ENCODE measurements around the gene CC2D2A. TPM values are rescaled to one million over a fixed set of nuclear protein-coding genes. Genes with fewer than 3 reads are reported as not detected.

Gene CC2D2A
- 12.2 and 14.2 TPM in 2 replicates for total RNA-seq (2014; rRNA removed; shearing (Covaris generic))
- 9.4 and 10.8 TPM in 2 replicates for polyA plus RNA-seq (2014; cell fraction: nucleus; rRNA removed)

DNA sequence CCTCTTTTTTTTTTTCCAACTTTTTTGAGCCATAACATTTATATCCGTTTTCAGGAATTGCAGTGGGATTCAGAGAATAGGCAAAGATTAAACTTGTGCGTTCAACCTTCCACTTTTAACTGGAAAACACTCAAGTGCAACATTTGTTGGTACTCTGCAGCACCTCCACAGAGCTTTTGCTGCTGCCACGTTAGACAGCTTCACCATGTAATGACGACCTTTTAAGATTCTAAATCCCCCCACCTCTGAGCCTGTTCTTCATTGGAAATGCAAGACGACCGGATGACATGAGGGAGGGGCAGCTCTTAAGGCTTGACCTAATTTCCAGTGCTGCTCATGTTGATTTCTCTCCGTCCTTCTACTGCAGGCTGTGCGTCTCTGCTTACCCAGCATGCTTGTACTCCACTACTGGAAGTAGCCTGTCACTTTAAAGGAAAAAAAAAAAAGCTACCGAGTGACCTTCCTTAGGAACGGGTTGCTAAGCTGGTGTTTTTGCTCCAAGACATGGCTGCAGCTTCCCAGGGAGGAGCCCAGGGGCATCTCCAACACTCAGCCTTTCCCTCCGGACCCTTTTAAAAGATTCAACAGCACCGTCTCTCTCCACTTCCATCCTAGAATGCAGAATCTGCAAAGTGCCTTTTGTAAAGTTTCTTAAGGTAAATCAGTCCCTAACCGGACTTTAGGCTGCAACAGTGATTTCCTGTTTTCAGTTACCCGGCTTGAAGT is at the start of gene CC2D2A:
Gene CC2D2A, plus strand, starts transcription at position 481 of the 726 bp plus-strand sequence. CDS start 6,051 bp downstream, outside the sequence.
- DNase-seq (ENCODE audit: extremely low read depth, low read depth), result no peak

DNA sequence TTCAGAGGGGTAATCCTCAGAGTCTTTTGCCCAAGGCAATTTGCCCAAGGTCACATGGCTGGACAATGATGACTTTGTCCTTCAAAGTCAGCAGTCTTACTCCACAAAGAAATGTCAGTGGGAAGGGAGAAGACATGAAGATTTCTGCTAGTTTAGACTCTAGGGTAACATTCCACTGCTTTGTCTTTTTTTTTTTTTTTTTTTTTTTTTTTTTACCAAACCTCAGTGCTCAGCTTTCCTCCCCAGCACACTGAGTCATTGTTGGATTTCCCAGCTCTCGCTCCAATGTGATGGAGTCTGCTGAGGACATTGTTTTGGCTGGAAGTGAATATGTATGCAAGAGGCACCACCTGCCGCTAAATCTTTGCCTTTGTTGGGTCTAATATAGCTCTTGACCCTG is 49.0 kb upstream of the CC2D2A start:
- no peak for DNase-seq (ENCODE audit: extremely low read depth, low read depth)

DNA sequence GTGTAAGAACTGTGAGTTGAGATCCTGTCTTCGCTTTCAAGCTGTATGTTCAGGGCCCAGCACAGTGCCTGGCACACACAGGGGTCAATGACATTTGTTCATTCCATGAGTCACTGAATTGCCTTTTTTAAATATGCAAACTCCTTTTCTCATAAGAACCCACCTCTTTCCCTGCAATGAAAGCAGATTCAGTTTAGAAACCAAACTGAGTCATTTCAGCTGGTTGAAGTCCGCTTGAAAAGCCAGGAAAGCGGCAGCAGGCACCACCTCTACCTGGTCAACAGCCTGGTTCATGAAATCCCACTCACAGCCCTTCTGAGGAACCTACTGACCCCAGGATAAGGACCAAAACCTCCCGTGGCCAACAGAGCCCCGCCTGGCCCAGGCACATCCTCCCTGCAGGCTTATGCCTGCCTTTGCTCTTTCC is 46.4 kb upstream of the CC2D2A start:
- DNase-seq (ENCODE audit: extremely low read depth, low read depth), result no peak

DNA sequence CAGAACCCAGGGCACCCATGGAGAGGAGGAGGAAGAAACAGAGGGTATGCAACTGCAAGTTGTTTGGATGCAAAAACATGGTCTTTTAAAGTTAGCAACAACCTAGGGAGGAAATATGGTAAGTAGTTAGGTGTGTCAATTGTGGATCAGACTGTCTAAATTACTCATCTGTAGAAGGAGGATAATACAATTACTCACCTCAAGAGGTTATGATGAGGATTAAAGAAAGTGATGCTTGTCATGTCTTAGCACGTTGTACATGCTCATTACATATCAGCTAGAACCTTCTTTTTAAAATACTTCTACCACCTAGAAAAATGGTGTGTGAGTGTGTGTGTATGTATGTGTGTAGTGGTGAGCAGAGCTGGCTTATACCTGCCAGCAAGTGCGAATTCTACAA is 44.2 kb upstream of the CC2D2A start:
- no peak for DNase-seq (ENCODE audit: extremely low read depth, low read depth)

DNA sequence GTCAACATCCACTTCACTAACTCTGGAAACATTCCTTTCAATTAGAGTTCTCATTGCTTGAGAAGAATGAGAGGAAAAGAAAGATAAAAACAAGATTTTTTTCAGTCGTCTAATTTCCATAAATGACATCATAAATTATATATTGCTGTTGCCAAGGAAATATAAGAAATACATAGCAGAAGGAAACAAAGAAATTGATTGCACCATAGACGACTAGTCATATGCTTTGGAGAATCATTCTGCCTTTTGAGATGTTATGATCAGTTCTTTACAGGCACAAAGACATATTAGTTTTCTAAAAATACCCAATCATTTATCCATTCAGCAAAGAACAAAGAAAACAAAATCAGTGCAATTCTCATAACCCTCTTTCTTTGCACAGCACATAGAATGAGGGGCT is 42.5 kb upstream of the CC2D2A start:
- no peak for DNase-seq (ENCODE audit: extremely low read depth, low read depth)

DNA sequence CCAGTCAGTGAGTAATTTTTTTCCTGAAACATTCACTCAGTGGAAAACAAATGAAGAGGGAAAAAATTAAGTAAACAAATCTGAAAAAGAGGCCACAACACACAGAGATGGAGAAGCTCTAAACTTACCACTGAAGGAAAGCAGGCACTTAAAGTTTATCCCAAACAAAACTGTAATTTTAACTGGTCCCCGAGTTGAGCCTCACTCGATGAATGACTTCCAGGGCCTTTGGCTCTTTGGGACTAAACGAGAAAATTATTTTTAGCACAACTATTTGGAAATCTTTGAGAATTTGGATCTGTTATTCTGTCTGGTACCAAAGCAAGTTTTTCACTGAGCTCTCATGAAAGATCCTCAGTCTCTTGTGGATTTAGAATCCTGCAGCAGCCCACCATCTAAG is 42.0 kb upstream of the CC2D2A start, which contains the start of gene C1QTNF7:
Gene C1QTNF7, plus strand, starts transcription at position 333 of the 400 bp plus-strand sequence. CDS start 7,711 bp downstream, outside the sequence.
- DNase-seq (ENCODE audit: extremely low read depth, low read depth), result no peak

DNA sequence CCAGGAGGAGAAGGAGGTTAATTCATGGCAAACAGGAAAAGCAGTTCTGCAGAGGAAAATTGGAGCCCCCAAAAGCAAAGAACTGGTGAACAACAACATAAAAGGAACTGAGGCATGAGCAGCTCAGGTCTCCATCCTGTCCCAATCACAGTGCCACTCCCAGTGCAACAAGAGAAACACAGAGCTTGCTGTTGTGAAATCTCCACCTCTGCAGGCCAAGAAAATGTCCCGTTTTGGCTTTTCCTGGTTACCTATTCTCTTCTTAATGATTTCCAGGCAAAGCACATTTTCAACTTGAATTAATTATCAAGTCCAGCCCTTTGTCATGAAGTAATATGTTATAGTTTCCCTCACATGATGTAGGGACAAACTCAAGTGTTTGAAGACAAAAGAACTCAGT is 41.1 kb upstream of the CC2D2A start:
- no peak for DNase-seq (ENCODE audit: extremely low read depth, low read depth)

DNA sequence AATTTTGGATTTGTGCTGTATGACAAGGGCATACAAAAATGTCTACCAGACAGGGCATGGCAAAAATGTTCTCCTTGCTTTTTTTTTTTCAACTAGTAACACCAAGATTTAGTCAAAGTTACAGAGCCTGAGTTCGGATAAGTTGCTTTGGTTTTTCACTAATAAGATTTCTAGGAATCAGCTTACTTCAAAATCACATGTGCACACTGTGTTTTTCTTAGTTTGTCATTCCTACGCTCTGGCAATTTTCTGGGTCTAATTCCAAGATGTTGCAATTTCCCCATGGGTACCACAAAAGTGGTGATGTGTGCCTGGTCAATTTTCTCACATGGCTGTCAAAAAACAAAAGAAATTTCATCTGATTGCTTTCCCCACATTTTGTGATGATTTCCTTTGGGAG is 35.6 kb upstream of the CC2D2A start:
- no peak for DNase-seq (ENCODE audit: extremely low read depth, low read depth)

DNA sequence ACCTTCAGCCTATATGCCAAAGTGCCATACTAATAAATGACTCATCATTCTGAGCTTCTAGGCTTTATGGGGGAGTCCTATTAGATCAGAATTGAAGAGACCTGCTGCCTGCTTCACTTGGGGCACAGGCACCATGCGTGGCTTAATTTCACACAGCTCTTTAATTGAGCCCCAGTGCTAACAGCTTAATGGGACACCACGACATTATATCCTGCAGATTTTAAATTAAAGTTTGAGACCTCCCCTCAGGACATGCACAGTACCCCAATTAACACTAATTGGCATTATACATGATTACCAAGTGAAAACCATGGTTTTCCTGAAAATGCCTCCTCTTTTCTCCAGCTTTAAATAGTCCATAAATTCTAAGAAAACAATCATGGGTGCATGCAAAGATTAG is 35.0 kb upstream of the CC2D2A start:
- no peak for DNase-seq (ENCODE audit: extremely low read depth, low read depth)

DNA sequence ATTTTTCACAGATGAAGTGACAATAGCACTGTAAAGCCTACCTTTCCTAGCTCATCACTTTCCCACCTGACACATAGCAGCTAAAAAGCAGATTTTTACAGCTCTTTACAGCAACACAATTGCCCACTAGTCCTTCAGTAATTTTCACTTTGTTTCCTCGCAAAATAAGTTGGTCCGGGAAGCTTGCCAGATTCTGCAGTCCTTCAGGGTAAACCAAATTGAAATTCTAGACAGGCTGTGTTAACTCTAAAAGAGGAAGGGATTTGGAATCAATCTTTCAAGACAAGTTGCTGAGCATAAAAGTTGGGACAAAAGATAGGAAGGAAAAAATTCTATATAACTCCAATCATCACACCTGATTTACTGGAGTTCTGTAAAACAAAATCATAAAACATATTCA is 33.2 kb upstream of the CC2D2A start:
- DNase-seq (ENCODE audit: extremely low read depth, low read depth), result no peak

DNA sequence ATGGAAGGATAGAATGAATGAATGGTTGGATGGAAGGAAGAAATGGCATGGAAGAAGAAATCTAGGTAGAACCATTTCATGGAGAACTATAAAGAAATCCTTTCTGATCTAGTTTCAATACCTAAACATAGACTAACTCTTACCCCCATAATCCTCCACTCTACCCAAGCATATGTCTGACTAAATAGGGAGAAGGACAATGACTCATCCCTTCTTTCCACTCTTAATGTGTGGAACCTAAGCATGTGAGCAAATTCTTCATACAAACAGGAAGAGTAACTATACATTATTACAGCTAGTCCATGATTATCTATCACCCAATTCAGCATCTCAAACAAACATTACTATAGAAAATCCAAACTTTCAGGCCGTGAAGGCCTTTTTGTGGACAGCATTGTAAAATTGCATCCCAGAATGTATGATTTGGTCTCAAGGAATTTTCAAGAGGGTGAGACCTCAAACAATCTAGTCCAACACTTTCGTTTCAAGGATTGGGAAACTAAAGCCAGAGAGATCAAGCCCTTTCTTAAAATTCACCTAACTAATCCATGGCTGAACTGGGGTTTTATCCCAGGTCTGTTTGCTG is 30.6 kb upstream of the CC2D2A start:
- no peak for DNase-seq (ENCODE audit: extremely low read depth, low read depth)

DNA sequence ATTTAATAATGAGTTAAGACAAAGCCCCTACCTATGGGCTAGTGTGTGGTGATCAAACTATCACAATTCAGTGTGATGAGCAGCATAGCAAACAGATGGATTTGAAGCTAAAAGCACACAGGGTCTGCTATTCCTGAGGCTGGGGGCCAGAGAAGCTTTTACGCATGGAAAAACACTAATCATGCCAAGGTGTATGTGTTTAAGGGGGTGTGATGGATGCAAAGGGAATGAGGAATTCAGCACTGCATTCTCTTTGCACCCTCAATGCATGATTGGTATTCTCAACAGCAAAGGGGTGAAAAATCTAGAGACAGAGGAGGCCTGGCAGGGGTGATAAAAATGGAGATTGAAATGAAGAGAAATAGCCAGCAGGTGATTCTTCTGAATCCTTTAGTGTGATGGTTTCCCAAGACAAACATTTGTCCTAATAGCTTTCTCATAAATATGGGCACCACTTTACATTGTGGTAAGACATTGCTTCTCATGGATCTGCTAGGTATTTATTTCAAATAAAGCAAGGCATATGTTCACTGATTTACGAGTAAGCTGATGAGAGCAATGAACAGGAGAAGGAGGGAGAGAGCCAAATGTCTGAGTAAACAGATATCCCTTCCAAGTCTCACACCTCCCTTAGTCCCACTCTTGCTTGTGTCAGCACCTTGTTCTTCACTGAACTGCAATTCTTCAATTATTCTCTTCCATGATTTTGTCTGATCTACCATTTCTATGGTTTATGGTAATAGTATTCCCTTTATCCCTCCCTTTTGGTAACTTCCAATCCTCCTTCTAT is 26.1 kb upstream of the CC2D2A start:
- no peak for DNase-seq (ENCODE audit: extremely low read depth, low read depth)

DNA sequence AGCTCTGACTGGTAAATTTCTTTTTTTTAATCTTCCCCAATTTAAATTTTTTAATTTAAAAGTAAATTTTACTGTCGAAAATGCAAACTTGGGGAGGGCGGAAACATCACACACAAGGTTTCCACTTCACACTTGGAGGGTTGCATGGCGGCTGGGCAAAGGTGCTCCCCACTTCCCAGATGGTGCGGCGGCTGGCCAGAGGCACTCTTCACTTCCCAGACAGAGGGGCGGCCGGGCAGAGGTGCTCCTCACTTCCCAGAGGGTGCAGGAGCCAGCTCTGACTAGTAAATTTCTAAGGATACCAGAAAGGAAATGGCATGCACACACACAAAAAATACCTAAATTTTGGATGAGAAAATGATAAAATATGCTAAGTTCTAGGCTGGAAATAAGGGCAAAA is 25.4 kb upstream of the CC2D2A start:
- no peak for DNase-seq (ENCODE audit: extremely low read depth, low read depth)

DNA sequence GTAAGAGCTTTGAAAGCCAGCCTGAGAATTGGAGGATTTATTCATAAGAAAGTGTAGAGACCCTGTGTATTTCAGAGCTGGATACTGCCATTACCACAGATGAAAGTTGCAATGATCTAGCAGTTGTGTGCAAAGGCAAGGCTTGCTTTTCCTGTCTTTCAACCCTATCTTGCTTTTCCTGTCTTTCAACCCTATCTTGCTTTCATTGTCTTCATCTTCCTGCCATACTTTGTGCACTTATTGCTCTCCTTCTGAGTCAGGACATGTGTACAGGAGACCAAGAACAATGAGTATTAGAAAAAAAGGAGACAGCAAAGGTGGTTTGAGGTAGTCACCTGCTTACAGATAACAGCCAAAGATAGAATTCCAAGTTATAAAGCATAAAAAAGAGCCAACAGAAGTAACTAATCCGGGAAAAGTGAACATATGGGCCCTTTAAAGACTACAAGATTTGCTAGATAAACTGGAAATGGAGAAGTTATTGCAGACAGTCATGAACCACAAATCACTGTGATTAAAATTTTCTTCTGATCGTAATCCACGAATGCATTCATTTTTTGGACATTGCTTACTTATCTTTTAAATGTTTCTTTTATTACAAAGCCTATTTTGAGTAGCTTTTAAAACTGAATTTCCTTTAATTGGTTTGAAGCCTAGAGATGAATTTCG is 24.7 kb upstream of the CC2D2A start:
- DNase-seq (ENCODE audit: extremely low read depth, low read depth), result no peak

DNA sequence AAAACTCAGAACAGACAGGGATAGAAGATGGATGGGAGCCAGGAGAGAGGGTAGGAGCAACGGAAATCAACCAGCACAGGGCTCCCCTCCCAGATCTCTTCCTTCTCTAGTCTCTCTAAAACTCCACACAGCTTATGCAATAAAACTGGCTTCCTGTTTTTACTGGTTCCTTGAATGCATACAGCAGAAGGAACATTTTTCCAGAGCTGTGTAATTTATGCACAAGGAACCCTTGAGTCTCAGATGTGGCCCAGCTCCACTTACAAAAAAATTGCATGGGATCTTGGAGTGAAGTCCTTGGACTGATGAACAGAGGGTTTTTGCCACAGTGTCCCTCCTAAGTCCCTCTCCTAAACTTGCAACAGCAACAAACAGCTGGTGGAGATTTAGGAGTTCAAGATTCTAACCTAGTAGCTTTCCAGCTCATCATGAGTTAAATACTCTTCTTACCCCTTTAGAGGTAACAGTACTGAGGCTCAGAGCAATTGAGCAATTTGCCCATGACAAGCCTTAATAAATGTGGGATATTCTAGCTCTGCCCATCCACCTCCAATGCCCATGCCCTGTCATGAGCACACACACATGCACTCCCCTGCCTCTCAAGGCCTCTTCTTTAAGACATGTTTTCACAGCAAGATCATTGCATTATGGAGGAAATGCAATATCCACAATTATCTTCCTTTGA is 18.4 kb upstream of the CC2D2A start:
- DNase-seq (ENCODE audit: extremely low read depth, low read depth), result no peak

DNA sequence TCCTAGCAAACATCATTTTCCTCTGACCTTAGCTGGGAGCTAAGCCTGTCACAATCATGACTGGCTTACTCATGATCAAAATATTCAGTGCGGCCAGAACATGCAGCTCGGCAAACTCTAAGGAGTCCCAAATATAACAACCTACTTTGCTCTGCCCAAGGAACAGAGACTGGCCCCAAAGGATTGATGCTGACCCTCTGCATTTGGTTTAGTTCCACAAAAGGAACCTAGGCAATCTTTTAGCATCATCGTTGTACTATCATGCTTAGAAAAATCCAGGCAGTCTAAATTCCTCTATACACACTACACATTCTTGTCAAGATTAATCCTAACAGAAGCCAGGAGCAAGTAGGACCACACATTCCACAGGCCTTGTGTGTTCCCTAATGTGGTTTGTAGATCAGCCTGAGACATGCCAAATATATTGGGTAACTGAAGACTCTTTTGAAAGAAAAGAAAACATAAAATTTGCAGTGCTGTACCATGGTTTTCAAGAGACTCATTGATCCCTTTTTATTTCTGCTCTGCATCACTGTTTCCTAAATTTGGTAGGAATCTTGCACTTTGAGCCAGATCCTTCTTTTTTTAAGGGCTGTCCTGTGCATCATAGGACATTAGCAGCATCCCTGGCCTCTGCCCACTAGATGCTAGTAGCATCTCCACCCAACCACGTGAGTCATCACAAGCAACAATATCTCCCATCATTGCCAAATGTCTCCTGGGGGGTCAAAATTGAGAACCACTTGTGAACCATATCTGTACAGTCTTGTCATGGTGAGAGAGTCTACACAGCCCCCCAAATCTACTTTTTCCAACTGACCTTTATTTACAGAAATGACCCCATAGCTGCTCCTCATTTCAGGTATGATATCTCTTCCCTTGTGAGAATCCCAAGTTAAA is 17.6 kb upstream of the CC2D2A start:
- DNase-seq (ENCODE audit: extremely low read depth, low read depth), result peak; percentile 11

DNA sequence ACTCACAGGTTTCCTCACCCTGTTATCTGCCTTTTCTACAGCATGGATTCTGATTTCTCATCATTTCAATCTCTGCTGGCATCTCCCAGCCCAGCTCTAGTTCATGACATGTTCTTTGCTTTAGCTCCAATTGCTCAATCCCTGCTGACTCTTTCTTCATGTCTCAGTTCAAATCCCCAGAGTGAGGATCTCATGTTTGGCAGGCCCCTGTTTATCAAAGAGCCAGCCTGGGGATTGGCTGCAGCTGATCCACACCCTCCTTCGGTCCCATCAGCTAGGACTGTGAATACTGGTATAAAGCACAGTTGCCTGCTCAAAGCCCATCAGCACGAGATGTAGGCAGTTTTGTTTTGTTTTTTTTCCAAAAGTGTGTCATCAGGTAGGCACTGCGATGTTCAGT is 14.4 kb upstream of the CC2D2A start:
- DNase-seq (ENCODE audit: extremely low read depth, low read depth), result no peak

DNA sequence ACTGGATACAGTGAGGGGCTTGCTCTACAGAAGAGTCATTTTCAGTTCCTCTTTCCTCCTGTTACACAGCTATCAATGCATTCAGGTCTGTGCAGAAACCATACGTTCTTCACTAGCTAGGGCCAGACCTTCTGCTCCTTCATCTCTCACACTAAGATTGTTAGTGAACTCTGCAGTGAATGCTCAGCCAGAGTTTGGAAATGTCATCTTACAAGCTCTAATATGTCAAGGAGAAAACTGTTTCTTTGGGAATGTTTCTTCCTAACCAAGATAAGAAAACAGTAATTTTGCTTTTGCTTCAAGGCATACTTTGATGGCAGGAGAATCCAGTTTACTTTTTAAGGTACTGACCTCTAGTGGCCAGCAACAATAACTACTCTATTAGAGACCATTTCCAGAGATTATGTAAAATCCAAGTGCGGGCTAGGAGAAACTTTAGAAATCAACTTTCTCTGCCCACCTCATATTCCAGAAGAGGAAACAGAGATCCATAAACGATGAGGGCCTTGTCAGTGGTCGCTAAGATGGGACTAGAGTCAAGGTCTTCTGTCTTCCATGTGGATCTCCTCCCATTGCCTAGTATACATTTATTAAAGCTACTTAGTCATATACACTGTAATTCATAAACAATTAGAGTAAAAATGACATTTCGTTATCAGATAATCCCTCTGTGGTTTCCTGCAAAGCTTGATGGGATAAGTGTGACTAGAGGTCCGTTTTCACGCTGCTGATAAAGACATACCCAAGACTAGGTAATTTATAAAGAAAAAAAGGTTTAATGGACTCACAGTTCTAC is 12.1 kb upstream of the CC2D2A start:
- DNase-seq (ENCODE audit: extremely low read depth, low read depth), result no peak

DNA sequence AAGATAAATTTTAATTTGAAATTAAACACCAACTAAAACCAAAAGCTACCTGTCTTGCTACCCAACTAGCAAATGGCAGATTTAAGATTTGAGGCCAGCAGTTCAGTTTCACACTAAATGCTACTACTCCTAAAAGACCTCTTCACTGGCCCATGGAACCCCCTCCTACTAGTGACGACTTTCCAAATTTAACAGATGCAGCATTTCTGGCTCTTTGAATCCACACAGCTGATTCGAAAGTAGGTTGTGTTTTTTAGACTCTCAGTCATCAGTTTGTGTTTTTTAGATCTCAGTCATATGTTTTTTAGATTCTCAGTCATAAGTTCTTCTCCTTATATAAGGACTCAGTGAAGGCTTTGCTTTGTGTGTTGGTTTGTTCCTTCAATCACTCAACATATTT is 11.1 kb upstream of the CC2D2A start:
- no peak for DNase-seq (ENCODE audit: extremely low read depth, low read depth)
